Muscle layer of colon (tissue), 2 donors: Measurements from ENCODE around the gene CT47A7.
"Not testable (repeated sequence)": the region's sequence is repeated elsewhere in the genome, so short reads cannot be mapped to it uniquely, and the experiment has no call there.

Source experiments
- H3K27ac ChIP-seq: one replicate; pipeline ENCODE4 v1.7.0; 2013; ENCODE audit warnings: low read depth, mild to moderate bottlenecking, low read length, moderate library complexity
- H3K27me3 ChIP-seq, 2 donors: one replicate each; pipeline ENCODE4 v1.7.0; 2013; ENCODE audit warnings: low read length in 2 of 2, mild to moderate bottlenecking in 2 of 2; ENCODE audit not compliant: insufficient read depth in 2 of 2, control insufficient read depth in 1 of 2
- H3K36me3 ChIP-seq: one replicate; pipeline ENCODE4 v1.7.0; 2013; ENCODE audit warnings: mild to moderate bottlenecking, low read length; ENCODE audit not compliant: insufficient read depth
- H3K4me1 ChIP-seq: one replicate; pipeline ENCODE4 v1.7.0; 2013; ENCODE audit warnings: mild to moderate bottlenecking, low read length; ENCODE audit not compliant: insufficient read depth
- H3K4me3 ChIP-seq, 2 donors: one replicate each; pipeline ENCODE4 v1.7.0; 2013; ENCODE audit warnings: low read length in 2 of 2, low read depth in 1 of 2, mild to moderate bottlenecking in 1 of 2, moderate library complexity in 1 of 2
- H3K9ac ChIP-seq: one replicate; pipeline ENCODE4 v1.7.0; 2013; ENCODE audit warnings: low read length
- H3K9me3 ChIP-seq: one replicate; pipeline ENCODE4 v1.7.0; 2013; ENCODE audit warnings: mild to moderate bottlenecking, low read length
- donor health status: abdominal sarcoma.
- donor health status: Adenocarcinoma of cecum.

CT47A7 gene

GRCh38 chrX:120956500-120956899 is at the start of gene CT47A7:
TSS of gene CT47A7 (minus strand) at chrX:120956600. CDS start at chrX:120956345, 255 bp downstream.
- H3K36me3 ChIP-seq, H3K27ac ChIP-seq, H3K9ac ChIP-seq, H3K27me3 ChIP-seq, H3K4me1 ChIP-seq, H3K9me3 ChIP-seq, H3K4me3 ChIP-seq: not testable (repeated sequence)

- H3K9me3 ChIP-seq: no peaks in the 10 kb centered on the region
- H3K27ac ChIP-seq: no peak overlapping the region
- H3K4me3 ChIP-seq: no peak overlapping the region
- no peaks in the 10 kb centered on the region for H3K36me3 ChIP-seq
- no peaks in the 10 kb centered on the region for H3K4me1 ChIP-seq
- H3K9ac ChIP-seq: no peak overlapping the region
- no peaks in the 10 kb centered on the region for H3K27me3 ChIP-seq
These were observed 44.2 kb upstream of the CT47A7 start for GRCh38 chrX:121000589-121000988.

GRCh38 chrX:120999413-120999812 is 43.0 kb upstream of the CT47A7 start:
- H3K27ac ChIP-seq: no peak overlapping the region

GRCh38 chrX:120985660-120986059 is 29.3 kb upstream of the CT47A7 start, which contains the start of gene CT47A1:
TSS of gene CT47A1 (minus strand) at chrX:120985760. CDS start at chrX:120985529, 231 bp downstream.
- not testable (repeated sequence) for H3K4me1 ChIP-seq, H3K4me3 ChIP-seq, H3K27ac ChIP-seq, H3K9me3 ChIP-seq, H3K36me3 ChIP-seq, H3K27me3 ChIP-seq, H3K9ac ChIP-seq

More at GRCh38 chrX:120999413-120999812, 43.0 kb upstream of the CT47A7 start:
- no peak overlapping the region for H3K4me3 ChIP-seq
- no peak overlapping the region for H3K9ac ChIP-seq
- H3K27me3 ChIP-seq: no peaks in the 10 kb centered on the region
- no peaks in the 10 kb centered on the region for H3K36me3 ChIP-seq
- no peaks in the 10 kb centered on the region for H3K9me3 ChIP-seq
- no peaks in the 10 kb centered on the region for H3K4me1 ChIP-seq
